GM12892 (cell line): ENCODE data around the gene JPH4.
"Not testable (repeated sequence)": the region's sequence is repeated elsewhere in the genome, so short reads cannot be mapped to it uniquely, and the experiment has no call there.

Experiments used
- DNase-seq: peaks from one replicate; pipeline ENCODE4 v3.0.0; 2011; ENCODE audit not compliant: insufficient read length
- FAIRE-seq: peaks from 2 replicates; lab custom pipeline; 2011; peaks lifted over from hg19 to GRCh38; lab: Jason Lieb, UNC
- POLR2A ChIP-seq: IDR thresholded peaks from 2 replicates; pipeline ENCODE4 v1.6.1; 2011; ENCODE audit warnings: low read depth, low read length, control low read depth
- POLR2AphosphoS5 ChIP-seq: IDR thresholded peaks from 2 replicates; pipeline ENCODE4 v1.6.1; 2011; ENCODE audit warnings: low read depth, low read length, control low read depth
- TAF1 ChIP-seq: IDR thresholded peaks from 2 replicates; pipeline ENCODE4 v1.6.1; 2011; ENCODE audit warnings: low read depth, mild to moderate bottlenecking, control low read depth, low read length, borderline replicate concordance

JPH4 gene

DNA sequence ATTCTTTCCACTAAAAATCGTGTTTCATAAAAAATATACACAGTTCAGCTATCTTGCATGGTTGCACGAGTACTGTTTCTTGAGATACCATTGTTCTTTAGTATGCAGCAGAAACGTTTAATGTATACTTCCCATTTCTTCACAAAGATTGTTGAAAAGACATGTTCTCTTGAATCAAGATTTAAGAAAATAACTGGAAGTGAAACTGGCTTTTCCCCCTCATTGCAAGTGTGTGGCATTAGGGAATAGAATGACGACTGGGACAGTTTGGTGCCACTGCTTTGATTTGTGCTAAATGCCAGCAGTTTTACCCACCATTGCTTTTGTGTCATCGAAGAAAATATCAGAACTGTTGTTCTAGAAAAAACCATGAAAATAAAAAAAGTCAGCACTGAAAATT is 37.3 kb upstream of the JPH4 start:
- no peak for TF ChIP-seq TAF1
- TF ChIP-seq POLR2AphosphoS5: no peak
- TF ChIP-seq POLR2A: no peak
- DNase-seq (no peak), FAIRE-seq (no peak)

DNA sequence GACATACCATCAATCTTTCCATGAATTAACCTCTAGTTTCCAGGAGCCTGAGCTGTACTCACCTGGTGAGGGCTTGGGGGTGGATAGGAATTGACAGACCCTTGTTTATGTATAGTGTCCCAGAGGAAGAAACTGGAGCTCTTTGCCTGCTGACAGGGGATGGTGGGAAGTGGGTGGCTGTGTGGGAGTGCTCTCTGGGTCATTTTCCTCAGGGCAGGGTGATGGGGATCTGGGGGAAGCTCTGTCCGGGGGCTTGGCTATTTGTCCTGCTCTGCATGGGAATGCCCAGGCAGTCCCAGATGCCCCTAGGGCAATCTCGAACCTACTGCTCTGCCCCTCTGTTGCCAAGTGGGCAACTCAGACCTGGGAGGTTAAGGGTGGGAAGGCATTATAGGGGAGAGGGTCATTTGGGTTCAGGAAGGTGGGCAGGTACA is 35.8 kb upstream of the JPH4 start:
- no peak for FAIRE-seq
- TF ChIP-seq TAF1 (no peak), POLR2AphosphoS5 (no peak), POLR2A (no peak)
- no peak for DNase-seq

DNA sequence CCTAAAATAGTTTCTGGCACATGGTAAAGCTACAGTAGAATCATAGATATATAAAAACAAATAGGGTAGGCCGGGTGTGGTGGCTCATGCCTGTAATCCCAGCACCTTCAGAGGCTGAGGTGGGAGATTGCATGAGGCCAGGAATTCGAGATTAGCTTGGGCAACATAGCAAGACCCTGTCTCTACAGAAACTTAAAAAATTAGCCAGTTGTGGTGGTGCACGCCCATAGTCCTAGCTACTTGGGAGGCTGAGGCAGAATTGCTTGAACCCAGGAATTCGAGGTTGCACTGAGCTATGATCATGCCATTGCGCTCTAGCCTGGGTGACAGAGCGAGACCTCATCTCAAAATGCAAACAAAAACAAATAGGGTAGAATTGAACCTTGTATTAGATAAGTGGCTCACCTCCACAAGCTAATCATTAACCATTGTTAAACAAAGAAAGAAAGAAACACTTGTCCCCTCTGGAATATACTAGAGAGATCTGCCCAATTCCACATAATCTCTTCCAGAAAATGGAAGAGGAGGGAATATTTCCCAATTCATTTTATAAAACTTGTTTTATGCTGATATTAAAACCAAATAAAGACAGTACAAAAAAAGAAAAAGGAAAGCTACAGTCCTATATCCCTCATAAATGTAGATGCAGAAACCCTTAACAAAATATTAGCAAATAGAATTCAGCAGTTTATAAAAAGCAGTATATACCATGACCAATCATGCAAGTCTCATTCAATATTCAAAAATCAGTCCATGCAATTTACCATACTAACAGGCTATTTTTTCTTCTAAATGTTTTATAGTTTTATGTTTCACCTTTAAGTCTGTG is 34.9 kb upstream of the JPH4 start:
- DNase-seq (no peak), FAIRE-seq (no peak)
- TF ChIP-seq POLR2A: no peak
- TF ChIP-seq POLR2AphosphoS5: no peak
- no peak for TF ChIP-seq TAF1

DNA sequence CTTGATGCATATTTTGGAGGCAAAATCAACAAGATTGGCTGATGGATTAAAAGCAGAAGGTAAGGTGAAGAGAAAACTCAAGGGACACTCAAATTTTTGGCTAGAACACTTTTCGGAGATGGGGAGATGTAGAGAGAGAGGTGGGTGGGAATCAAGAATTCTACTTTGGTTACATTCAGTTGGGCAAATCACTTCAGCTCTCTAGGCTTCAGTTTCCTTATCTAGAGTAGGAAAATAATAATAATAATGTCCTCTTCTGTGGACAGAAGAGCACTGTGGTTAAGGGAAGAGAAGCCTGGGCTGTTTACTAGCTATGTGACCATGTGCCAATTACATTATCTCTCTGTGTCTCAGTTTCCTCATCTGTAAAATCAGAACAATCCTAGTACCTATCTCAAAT is 34.2 kb upstream of the JPH4 start:
- DNase-seq: no peak
- TF ChIP-seq POLR2AphosphoS5 (no peak), TAF1 (no peak), POLR2A (no peak)
- no peak for FAIRE-seq

DNA sequence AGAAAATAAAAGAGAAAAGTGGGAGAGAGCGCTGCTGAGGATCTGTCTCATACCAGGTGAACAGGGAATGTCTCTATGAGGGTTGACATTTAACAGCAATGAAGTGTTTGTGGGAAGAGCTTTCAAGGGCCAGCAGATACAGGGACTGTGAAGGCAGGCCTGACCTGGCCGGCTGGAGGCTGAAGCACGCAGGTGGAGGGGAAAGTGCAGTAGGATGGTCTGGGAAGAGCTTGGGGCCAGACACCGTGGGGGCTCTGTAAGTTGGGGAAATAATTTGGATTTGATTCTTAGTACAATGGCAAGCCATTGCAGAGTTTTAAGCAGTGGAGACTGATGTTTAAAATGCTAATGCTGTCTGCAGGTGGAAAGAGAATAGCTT is 33.8 kb upstream of the JPH4 start:
- TF ChIP-seq POLR2A (no peak), TAF1 (no peak), POLR2AphosphoS5 (no peak)
- DNase-seq (no peak), FAIRE-seq (no peak)

DNA sequence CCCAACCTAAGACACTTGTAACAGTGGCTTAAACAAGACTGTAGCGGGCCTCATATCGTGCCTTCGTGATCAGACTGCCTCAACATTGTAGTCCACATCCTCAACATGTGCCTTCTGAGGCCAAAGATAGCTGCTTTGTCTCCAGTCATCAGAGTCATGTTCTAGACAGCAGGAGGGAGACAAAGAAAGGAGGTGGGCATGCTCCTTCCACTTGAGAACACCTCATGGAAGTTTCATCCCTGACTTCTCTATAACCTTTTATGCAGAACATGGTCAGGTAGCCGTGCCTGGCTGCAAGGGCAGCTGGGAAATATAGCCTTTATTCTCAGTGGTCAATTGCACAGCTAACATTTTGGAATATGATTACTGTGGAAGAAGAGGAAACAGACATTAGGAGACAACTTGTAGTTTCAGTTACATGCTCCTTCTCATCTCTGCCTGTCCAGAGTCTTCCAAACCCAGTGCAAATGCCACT is 32.3 kb upstream of the JPH4 start:
- no peak for DNase-seq
- TF ChIP-seq POLR2A (no peak), TAF1 (no peak), POLR2AphosphoS5 (no peak)
- no peak for FAIRE-seq

- FAIRE-seq (no peak), DNase-seq (no peak)
- TF ChIP-seq TAF1: no peak
- TF ChIP-seq POLR2AphosphoS5: no peak
- no peak for TF ChIP-seq POLR2A
These were observed 31.7 kb upstream of the JPH4 start for GRCh38 chr14:23610090-23610814.

- not testable (repeated sequence) for DNase-seq, FAIRE-seq
These were observed 31.0 kb upstream of the JPH4 start for GRCh38 chr14:23609411-23610089.

- no peak for DNase-seq
- no peak for FAIRE-seq
- no peak for TF ChIP-seq POLR2AphosphoS5
- TF ChIP-seq POLR2A: no peak
These were observed 30.4 kb upstream of the JPH4 start for GRCh38 chr14:23609001-23609400.

GRCh38 chr14:23608454-23608853 is 29.9 kb upstream of the JPH4 start:
- no peak for DNase-seq
- no peak for FAIRE-seq
- TF ChIP-seq POLR2AphosphoS5: no peak

DNA sequence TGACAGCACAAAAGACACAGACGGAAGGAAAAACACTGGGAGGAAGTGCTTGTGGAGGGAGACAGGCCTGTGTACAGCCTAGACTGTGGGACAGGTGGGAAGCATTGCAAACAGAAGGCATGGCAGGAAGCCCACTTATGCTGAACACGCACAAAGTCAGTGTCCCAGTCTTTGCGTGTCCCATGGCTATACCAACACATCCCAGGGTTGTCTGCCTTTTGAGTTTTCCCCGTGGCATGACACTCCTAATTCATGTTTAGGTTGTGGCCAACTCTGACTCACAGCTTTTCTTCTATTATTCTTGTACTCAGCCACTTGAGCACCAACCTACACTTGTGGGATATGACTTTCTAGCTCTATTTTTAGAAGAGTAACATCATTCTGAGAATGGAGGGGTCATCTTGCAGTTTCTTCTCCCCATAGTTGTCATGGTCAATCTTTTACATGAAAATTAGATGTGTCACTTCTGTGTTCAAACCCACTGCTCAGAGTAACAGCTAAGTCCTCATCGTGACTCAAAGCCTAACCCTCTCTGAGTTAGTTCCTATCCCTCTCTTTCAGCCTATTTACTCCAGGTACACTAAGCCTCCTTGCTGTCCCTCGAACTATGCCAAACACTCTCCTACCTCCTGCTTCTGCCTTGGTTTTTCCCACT is 27.5 kb upstream of the JPH4 start:
- peak; percentile 11; the same call in 1 of the 2 replicates for TF ChIP-seq TAF1
- TF ChIP-seq POLR2AphosphoS5: peak; percentile 57; the same call in 1 of the 2 replicates
- TF ChIP-seq POLR2A: peak; percentile 58
- DNase-seq (no peak), FAIRE-seq (peak; percentile 77)
